ENCODE data around the gene UBXN1.
A peak's percentile ranks its signal among the peaks of the same experiment; 100 is the strongest.

UBXN1 gene, protein sequence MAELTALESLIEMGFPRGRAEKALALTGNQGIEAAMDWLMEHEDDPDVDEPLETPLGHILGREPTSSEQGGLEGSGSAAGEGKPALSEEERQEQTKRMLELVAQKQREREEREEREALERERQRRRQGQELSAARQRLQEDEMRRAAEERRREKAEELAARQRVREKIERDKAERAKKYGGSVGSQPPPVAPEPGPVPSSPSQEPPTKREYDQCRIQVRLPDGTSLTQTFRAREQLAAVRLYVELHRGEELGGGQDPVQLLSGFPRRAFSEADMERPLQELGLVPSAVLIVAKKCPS

DNA sequence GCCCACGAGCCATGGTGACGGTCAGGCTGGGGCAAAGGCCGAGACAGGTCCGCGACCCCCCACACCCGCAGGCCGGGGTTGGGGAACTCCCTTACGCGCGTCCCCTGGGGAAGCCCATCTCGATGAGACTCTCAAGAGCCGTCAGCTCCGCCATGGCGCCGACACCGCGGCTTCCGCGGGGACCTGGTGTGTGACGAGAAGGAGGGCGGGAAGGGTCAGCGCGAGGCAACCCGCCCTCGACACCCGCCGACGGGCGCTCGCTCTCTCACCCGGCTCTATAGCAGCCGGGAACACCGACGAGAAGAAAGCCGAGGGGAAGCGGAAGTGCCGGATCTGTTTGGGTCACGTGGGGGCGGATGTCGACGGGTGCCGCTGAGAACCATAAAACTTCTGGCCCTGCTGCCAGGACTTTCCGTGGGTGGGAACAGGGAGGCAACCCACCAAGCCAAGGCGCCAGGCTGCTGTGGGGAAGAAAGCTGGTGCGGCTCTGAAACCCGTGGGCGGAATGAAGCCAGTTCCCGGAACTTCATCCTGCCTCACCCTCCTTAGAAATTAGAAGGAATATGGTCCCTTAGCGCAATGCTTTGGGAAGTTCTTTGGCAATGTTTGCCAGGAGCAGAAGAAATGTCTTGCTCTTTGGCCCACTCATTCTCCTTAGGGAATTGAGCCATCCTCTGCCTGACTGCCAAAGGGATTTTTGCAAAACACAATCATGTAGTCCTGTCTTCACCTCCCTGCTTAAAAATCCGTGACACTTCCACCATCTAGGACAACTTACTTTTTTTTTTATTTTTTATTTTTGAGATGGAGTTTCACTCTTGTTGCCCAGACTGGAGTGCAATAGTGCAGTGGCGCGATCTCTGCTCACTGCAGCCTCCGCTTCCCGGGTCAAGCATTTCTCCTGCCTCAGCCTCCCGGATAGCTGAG, at the start of gene UBXN1:
Gene UBXN1 (minus strand): TSS at position 304 of the 927 bp plus-strand sequence. CDS start 150 bp downstream, at position 154.
- TF ChIP-seq, protein P1, sequence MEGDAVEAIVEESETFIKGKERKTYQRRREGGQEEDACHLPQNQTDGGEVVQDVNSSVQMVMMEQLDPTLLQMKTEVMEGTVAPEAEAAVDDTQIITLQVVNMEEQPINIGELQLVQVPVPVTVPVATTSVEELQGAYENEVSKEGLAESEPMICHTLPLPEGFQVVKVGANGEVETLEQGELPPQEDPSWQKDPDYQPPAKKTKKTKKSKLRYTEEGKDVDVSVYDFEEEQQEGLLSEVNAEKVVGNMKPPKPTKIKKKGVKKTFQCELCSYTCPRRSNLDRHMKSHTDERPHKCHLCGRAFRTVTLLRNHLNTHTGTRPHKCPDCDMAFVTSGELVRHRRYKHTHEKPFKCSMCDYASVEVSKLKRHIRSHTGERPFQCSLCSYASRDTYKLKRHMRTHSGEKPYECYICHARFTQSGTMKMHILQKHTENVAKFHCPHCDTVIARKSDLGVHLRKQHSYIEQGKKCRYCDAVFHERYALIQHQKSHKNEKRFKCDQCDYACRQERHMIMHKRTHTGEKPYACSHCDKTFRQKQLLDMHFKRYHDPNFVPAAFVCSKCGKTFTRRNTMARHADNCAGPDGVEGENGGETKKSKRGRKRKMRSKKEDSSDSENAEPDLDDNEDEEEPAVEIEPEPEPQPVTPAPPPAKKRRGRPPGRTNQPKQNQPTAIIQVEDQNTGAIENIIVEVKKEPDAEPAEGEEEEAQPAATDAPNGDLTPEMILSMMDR (IDR thresholded peaks at IDR 0.05; ENCODE audit: insufficient read depth, low read depth, low read length, missing control alignments) = no peak
- H3K4me3 ChIP-seq (ENCODE audit: low read depth, low read length) = peak within 1 kb of the TSS; percentile 88
- DNase-seq (ENCODE audit: low read depth) = peak; percentile 89

DNA sequence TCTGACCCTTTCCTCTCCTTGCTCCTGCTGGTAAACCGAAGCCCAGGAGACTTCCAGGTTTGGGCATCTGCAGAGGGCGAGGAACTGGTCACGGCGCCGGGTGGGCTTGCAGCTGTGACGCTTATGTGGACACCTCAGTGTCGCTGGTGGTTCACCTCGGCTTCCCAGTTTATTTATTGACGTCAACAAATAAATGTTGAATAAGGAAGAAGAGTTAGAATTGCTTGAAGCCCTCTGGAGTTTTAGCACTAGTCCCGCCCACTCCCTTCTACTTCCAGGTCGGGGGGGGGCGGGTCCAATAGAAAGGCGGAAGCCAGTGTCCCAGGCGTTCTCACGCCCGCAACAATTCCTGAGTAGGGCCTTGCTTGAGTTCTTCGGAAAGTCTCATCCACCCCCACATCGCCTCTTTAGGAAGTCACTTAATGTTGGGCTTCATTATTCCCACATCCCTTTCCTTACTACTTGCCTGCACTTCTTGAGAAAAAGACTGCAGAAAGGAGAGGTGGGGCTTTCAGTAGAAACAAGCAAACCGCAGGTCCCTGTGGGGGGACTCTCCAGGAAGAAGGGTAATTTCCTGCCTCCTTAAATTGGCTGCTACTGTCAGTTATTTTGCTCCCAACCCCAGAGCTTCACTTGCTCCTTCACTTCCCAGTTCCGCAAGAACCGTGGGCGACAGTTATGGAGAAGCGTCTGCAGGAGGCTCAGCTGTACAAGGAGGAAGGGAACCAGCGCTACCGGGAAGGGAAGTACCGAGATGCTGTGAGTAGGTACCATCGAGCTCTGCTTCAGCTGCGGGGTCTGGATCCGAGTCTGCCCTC, 49.5 kb upstream of the UBXN1 start, which contains the start of gene TTC9C:
Gene TTC9C (plus strand): TSS at position 316 of the 818 bp plus-strand sequence. CDS start 363 bp downstream, at position 679.
- H3K4me3 ChIP-seq (ENCODE audit: low read depth, low read length) = peak within 1 kb of the TSS; percentile 99
- TF ChIP-seq, protein P1 (IDR thresholded peaks at IDR 0.05; ENCODE audit: insufficient read depth, low read depth, low read length, missing control alignments) = no peak
- DNase-seq (ENCODE audit: low read depth) = peak; percentile 89

DNA sequence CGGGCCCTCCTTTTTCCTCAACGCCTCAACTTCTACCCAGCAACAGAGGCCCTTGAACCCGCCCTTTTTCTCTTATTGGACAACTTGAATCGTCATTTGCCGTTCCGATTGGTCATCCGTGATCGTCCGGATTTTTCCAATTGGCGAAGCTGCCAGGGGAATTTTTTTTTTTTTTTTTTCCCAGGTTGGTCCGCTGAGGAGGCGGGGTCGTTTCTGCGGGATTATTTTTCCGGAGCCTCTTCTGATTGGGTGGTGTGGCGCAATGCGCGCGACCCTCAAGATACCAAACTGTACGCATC, 48.9 kb upstream of the UBXN1 start:
- DNase-seq (ENCODE audit: low read depth) = peak; percentile 98
- H3K4me3 ChIP-seq (ENCODE audit: low read depth, low read length) = peak overlapping the region; percentile 93
- TF ChIP-seq, protein P1 (IDR thresholded peaks at IDR 0.05; ENCODE audit: insufficient read depth, low read depth, low read length, missing control alignments) = no peak

DNA sequence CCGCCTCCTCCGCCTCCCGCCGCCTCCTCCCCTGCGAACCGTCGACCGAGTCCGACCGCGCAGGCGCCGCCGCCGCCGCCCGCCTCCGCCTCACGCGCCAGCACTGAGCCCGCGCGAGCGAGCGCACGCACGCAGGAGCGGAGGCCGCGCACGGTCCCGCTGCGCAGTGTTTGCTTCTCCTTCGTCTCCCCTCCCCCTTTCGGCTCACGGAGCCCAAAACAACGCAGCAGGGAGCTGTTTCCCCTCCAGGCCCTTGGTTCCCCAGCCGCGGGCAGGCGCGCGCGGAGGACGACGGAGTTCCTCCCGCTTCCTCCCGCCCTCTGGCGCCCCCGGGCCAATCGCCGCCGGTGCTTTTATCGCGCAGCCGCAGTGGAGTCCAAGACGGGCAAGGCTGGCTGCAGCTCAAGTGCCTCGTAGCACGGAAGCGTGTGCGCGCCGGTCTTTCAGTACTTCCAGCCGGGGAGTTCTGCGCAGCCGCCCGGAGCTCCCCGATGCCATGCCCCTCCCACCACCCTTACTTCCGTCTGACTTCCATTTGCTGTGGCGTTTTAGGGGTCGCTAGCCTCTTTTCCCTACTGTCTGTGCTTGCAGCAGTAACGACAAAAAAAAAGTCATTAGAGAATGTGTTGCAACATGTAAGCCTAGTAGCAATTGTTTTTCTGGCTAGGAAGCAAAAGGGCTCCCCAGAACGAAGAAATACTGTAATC, 48.4 kb upstream of the UBXN1 start, which contains the start of gene HNRNPUL2:
Gene HNRNPUL2 (minus strand): TSS at position 293 of the 707 bp plus-strand sequence. CDS start 301 bp downstream, outside the sequence.
- TF ChIP-seq, protein P1 (IDR thresholded peaks at IDR 0.05; ENCODE audit: insufficient read depth, low read depth, low read length, missing control alignments) = no peak
- peak within 1 kb of the TSS; percentile 99 for H3K4me3 ChIP-seq (ENCODE audit: low read depth, low read length)

DNA sequence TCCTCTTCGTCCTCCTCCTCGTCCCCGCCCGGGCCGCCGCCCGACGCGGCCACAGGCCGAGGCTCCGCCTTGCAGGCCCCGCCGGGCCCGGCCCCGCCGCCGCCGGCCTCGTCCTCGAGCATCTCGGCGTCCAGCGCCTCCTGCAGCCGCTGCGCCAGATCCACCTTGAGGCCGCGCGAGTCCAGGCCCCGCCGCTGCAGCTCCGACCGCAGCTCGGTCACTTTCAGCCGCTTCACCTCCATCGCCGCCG, 48.0 kb upstream of the UBXN1 start:
- DNase-seq (ENCODE audit: low read depth) = no peak
- H3K4me3 ChIP-seq (ENCODE audit: low read depth, low read length) = peak overlapping the region; percentile 99
- TF ChIP-seq, protein P1 (IDR thresholded peaks at IDR 0.05; ENCODE audit: insufficient read depth, low read depth, low read length, missing control alignments) = no peak

More for the DNA sequence above, 48.4 kb upstream of the UBXN1 start, which contains the start of gene HNRNPUL2:
- DNase-seq (ENCODE audit: low read depth) = peak; percentile 100
